Activated CD4-positive, alpha-beta memory T cell treated with anti-CD3 and anti-CD28 coated beads for 36 hours (primary cell): ENCODE data around the gene EEF1B2. TPM values are rescaled to one million over a fixed set of nuclear protein-coding genes. Genes with fewer than 3 reads are reported as not detected.
"Not testable (repeated sequence)": the region's sequence is repeated elsewhere in the genome, so short reads cannot be mapped to it uniquely, and the experiment has no call there.

ENCODE experiments used
- CTCF ChIA-PET: fragments of 350-600 bp; sonication (Branson Sonifier 250); formaldehyde crosslinking; loops from one replicate; lab custom pipeline; 2021; ENCODE audit warnings: antibody characterized with exemption, inconsistent platforms; lab: Charles Lee
- POLR2A ChIA-PET: fragments of 350-600 bp; sonication (Branson Sonifier 250); formaldehyde crosslinking; loops from one replicate; lab custom pipeline; 2021; ENCODE audit warnings: antibody characterized with exemption; lab: Charles Lee
- DNase-seq: peaks from one replicate; pipeline ENCODE4 v3.0.0-alpha.2; 2020
- H3K27ac Mint-ChIP-seq: one replicate; pipeline ENCODE4 v1.8.0; 2021; ENCODE audit warnings: mixed read lengths
- H3K27me3 Mint-ChIP-seq: one replicate; pipeline ENCODE4 v1.8.0; 2021; ENCODE audit warnings: mixed read lengths
- H3K36me3 Mint-ChIP-seq: one replicate; pipeline ENCODE4 v1.8.0; 2021; ENCODE audit warnings: mixed read lengths
- H3K4me1 Mint-ChIP-seq: one replicate; pipeline ENCODE4 v1.8.0; 2021; ENCODE audit warnings: low read depth, mixed read lengths
- H3K4me3 Mint-ChIP-seq: one replicate; pipeline ENCODE4 v1.8.0; 2021; ENCODE audit warnings: mild to moderate bottlenecking, mixed read lengths
- H3K9me3 Mint-ChIP-seq: one replicate; pipeline ENCODE4 v1.8.0; 2021; ENCODE audit warnings: mixed read lengths
- intact Hi-C: fragments of 100-400 bp; cut with micrococcal nuclease; formaldehyde crosslinking; loops from one replicate; pipeline ENCODE4 v1.15.1; 2023
- total RNA-seq, 2 experiments: library from RNA; stranded (reverse); gene quantifications; one replicate each; pipeline ENCODE4 v1.2.3, GENCODE V29; 2021

EEF1B2 gene
- total RNA-seq, 2 experiments from 2014 or later, result 1,180 to 1,194 TPM

DNA sequence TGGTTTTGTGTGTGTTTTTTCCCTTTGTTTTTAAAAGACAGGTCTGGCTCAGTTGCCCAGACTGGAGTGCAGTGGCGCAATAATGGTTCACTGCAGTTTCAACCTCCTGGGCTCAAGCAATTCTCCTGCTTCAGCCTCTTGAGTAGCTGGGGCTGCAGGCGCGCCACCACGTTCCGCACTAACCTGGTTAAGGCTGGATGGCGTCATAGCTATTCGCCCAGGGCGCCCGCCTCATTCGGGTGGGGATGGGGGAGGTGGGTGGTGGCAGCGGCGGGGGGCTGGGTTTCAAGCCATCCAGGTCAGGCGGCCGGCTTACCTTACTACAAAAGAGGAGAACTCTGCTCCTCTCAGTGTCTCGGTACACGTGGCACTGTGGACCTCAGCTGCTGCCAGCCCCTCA, 42.8 kb downstream of the EEF1B2 start:
- H3K36me3 Mint-ChIP-seq, result no peaks in the 10 kb centered on the region
- H3K27ac Mint-ChIP-seq, result no peak overlapping the region
- H3K9me3 Mint-ChIP-seq, result no peaks in the 10 kb centered on the region
- DNase-seq, result no peak
- intact Hi-C loops, result no loop called here
- CTCF ChIA-PET, result no interaction called here
- H3K4me3 Mint-ChIP-seq, result no peak overlapping the region
- H3K27me3 Mint-ChIP-seq, result peaks cover 8% of the 10 kb centered on the region
- H3K4me1 Mint-ChIP-seq, result no peaks in the 10 kb centered on the region
- POLR2A ChIA-PET, result no interaction called here

DNA sequence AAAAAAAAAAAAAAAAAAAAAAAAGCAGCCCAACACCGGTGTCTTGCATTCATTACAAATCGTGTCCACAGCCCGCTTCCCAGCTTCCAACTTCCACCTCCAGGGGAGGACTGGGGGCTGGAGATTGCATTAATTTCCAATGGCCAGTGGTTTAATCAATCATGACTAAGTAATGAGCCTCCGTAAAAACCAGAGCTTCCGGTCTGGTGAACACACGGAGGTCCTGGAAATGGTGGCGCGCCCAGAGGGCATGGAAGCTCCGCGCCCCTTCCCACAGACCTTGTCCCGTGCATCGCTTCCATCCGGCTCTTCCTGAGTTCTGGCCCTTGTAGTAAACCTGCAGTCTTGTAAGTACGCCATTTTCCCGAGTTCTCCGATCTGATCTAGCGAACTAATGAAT, 43.6 kb downstream of the EEF1B2 start:
- intact Hi-C loops, result no loop called here
- Mint-ChIP-seq H3K27me3 (peaks cover 8% of the 10 kb centered on the region), H3K9me3 (no peaks in the 10 kb centered on the region), H3K4me3 (no peak overlapping the region), H3K36me3 (no peaks in the 10 kb centered on the region), H3K27ac (no peak overlapping the region), H3K4me1 (no peaks in the 10 kb centered on the region)
- no peak for DNase-seq
- POLR2A ChIA-PET, result no interaction called here
- CTCF ChIA-PET, result no interaction called here

DNA sequence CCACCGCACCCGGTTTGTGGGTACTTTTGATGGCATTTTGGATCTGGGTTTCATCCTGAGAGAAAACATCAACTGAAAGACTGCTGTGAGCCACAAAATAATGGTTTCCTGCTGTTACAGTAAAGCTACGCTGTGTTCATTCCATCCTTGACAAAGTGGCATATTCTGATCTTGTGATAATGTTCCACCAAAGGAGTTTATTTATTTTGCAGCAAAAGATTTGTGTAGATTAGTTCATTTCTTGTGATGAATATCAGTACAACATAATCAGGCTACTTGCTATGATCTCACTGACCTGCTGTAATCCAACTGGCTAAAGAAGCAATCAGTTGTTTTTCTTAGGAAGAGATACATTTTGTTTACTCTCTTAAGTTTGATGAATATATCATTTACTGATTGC, 45.0 kb downstream of the EEF1B2 start:
- POLR2A ChIA-PET, result no interaction called here

DNA sequence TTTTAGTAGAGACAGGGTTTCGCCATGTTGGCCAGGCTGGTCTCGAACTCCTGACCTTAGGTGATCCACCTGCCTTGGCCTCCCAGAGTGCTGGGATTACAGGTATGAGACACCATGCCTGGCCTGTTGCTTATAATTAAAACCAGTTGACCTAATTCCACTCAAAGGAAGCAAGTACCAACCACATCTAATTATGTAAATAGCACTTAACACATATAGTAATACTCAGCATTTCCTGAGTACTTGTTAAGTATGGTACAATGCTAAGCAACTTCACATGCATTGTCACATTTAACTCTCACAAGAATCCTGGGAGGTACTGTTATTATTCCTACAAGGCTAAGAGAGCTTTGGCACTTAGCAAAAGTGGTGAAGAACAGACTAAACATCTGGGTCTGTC, 47.6 kb downstream of the EEF1B2 start:
- DNase-seq, intact Hi-C loops, H3K36me3 Mint-ChIP-seq, H3K27ac Mint-ChIP-seq, H3K4me1 Mint-ChIP-seq, H3K4me3 Mint-ChIP-seq, H3K27me3 Mint-ChIP-seq, CTCF ChIA-PET, POLR2A ChIA-PET, H3K9me3 Mint-ChIP-seq: not testable (repeated sequence)

More for the DNA sequence above, 45.0 kb downstream of the EEF1B2 start:
- Mint-ChIP-seq H3K9me3 (no peaks in the 10 kb centered on the region), H3K27me3 (peaks cover 8% of the 10 kb centered on the region), H3K4me1 (no peaks in the 10 kb centered on the region), H3K36me3 (no peaks in the 10 kb centered on the region), H3K27ac (no peak overlapping the region), H3K4me3 (no peak overlapping the region)
- CTCF ChIA-PET, result no interaction called here
- no peak for DNase-seq
- intact Hi-C loops, result no loop called here

DNA sequence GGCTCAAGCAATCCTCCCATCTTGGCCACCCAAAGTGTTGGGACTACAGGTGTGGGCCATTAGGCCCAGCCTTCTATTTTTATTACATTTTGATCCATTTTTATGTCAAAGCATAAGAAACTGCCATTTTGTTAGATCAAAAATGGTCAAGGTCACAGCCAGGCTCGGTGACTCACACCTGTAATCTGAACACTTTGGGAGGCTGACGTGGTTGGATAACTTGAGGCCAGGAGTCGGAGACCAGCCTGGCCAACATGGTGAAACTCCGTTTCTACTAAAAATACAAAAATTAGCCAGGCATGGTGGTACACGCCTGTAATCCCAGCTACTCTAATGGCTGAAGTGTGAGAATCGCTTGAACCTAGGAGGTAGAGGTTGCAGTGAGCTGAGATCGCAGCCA, 49.2 kb downstream of the EEF1B2 start:
- Mint-ChIP-seq H3K27me3 (peaks cover 2% of the 10 kb centered on the region), H3K27ac (no peak overlapping the region), H3K9me3 (no peaks in the 10 kb centered on the region), H3K4me3 (no peak overlapping the region), H3K36me3 (no peaks in the 10 kb centered on the region), H3K4me1 (peaks cover 2% of the 10 kb centered on the region)
- no peak for DNase-seq
- ChIA-PET CTCF (no interaction called here), POLR2A (no interaction called here)
- intact Hi-C loops, result no loop called here

DNA sequence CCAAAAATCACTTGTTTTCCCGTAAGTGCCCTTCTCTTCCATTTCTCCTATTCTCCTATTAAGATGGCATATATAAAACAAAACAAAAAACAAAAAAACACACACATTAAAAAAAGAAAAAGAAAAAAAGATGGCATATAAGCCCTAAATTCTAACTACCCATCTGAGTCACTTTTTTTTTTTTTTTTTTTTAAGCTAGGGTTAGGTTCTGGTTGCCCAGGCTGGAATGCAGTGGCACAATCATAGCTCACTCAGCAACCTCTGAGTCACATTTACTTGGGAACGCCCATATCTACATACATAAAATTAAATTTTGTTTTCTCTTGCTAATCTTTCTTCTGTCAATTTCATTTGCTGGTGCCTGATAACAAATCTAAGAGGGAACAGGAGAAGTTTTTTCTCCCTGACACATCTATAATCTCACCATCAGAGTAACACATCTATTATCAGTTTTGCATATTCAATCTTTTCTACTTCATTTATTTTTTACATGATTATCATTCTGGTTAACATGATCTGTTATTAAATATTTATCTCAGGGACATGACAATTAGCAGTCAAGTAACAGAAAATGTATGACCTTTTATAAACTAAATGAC, 52.1 kb downstream of the EEF1B2 start:
- peaks cover 7% of the 10 kb centered on the region for H3K27me3 Mint-ChIP-seq
- H3K9me3 Mint-ChIP-seq, result no peaks in the 10 kb centered on the region
- no peak overlapping the region for H3K4me3 Mint-ChIP-seq
- peaks cover 2% of the 10 kb centered on the region for H3K4me1 Mint-ChIP-seq
- intact Hi-C loops, result no loop called here
- ChIA-PET POLR2A (no interaction called here), CTCF (no interaction called here)
- DNase-seq, result no peak
- no peaks in the 10 kb centered on the region for H3K36me3 Mint-ChIP-seq
- H3K27ac Mint-ChIP-seq, result no peak overlapping the region

Other genes starting within 250 kb of the EEF1B2 start
- gene INO80D, start 73.7 kb upstream of the EEF1B2 start, total RNA-seq, result 10 to 100 TPM; 14.5 to 15.3 TPM
- gene NDUFS1, start 451 bp upstream of the EEF1B2 start, total RNA-seq, result 10 to 100 TPM; 79.2 to 80.8 TPM
- gene ZDBF2, start 114.8 kb downstream of the EEF1B2 start, total RNA-seq, result 1 to 10 TPM; 7.4 to 7.8 TPM